GM18861 (cell line): ENCODE measurements around the gene LINC00237.

Experiments used
- ATAC-seq: cut with Tn5 transposase; IDR thresholded peaks from one replicate; pipeline ENCODE4 v1.9.1; 2021; ENCODE audit not compliant: unreplicated experiment

The LINC00237 gene

DNA sequence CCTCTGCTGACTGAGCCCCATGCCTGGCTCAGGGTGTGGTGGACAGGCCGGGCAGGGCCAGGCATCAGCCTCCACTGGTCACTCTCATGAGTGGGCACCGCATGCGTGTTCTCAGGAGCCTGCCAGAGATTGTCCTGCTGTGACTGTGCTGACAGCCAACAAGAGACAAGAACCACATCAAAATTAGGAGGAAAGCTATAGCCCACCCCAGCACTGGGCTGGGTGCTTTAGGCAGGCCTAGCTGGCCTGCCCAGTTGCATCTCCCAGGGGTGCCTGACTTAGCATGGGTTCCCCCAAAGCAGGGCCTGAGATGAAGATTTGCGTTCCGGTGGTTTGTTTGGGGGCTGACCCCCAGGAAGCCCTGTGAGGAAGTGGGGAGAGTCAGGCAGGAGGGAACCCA, 53.9 kb downstream of the LINC00237 start:
- no peak for ATAC-seq

- no peak for ATAC-seq
These were observed 55.4 kb downstream of the LINC00237 start for GRCh38 chr20:21050710-21051109.

GRCh38 chr20:21049305-21049828, 56.8 kb downstream of the LINC00237 start:
- ATAC-seq, result no peak

DNA sequence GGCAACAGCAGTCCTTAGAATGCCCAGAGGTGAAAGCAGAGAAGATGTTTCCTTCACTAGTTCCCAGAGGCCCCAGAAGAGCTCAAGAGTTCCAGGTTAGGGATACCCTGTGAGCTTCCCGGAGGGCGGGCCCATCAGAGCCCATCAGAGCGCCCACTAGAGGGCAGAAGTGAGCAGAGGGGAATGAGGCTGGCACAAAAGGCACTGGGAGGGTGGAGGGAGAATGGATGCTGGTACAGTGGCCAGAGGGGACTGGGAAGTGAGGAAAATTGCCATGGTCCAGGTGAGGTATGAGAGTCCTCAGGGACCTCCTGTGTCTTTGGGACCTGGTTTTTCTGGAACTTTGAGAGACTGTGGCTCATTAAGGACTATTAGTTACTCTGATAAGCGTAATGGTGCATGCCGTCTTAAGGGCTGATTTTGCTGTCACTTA, 57.3 kb downstream of the LINC00237 start:
- ATAC-seq, result no peak

DNA sequence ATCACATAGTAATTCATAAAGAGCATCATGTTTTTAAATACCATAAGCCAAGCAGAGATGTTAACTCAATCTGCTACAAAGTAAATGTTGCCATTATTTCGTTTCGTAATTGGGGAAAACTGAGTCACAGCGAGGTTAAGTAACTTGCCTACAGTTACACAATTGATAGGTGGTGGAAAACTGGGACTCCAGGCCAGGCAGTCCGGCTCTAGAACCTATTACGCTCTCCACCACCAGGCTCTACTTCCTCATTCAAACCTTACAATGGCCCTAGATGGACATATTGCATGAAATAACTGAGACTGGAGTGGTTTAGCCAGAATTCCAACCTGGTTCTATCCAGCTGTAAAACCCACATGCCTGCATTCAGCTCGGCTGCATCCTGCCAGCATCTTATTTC, 58.2 kb downstream of the LINC00237 start:
- ATAC-seq, result no peak

DNA sequence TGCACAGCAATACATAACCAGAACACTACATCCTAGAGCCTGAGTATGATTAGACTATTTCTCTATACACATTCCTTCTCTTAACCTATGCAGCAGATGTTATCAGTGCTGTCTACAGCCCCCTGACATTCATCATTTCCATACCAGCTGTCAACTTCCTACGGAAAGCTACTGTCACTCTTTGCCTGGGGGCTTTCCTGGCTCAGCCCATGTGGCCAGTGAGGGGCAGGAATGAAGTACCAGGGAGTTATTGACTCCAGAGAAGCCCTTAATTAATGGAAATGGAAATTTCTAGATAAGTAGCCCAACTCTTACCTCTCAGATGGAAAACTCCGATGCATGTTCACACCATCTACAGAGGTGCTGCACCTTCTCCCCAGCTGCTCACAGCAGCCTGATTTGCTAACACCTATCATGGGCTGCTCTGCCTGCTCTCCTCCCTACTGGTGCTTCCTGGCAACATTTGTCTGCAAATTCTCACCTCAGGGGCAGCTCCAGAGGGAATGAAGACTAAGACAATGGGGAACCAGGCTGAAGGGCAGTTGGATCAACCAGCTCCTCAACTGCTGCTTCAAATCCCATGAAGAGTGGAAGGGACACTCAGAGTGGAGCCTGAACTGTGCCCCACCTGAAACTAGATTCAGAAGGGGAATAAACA, 59.6 kb downstream of the LINC00237 start:
- ATAC-seq, result no peak
